HG03135 (cell line): ENCODE data around the gene PJA1.

ENCODE experiments used
- ATAC-seq: cut with Tn5 transposase; IDR thresholded peaks from one replicate; pipeline ENCODE4 v1.9.1; 2021; ENCODE audit warnings: mild to moderate bottlenecking, moderate library complexity; ENCODE audit not compliant: unreplicated experiment

PJA1 gene, protein sequence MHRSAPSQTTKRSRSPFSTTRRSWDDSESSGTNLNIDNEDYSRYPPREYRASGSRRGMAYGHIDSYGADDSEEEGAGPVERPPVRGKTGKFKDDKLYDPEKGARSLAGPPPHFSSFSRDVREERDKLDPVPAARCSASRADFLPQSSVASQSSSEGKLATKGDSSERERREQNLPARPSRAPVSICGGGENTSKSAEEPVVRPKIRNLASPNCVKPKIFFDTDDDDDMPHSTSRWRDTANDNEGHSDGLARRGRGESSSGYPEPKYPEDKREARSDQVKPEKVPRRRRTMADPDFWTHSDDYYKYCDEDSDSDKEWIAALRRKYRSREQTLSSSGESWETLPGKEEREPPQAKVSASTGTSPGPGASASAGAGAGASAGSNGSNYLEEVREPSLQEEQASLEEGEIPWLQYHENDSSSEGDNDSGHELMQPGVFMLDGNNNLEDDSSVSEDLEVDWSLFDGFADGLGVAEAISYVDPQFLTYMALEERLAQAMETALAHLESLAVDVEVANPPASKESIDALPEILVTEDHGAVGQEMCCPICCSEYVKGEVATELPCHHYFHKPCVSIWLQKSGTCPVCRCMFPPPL

DNA sequence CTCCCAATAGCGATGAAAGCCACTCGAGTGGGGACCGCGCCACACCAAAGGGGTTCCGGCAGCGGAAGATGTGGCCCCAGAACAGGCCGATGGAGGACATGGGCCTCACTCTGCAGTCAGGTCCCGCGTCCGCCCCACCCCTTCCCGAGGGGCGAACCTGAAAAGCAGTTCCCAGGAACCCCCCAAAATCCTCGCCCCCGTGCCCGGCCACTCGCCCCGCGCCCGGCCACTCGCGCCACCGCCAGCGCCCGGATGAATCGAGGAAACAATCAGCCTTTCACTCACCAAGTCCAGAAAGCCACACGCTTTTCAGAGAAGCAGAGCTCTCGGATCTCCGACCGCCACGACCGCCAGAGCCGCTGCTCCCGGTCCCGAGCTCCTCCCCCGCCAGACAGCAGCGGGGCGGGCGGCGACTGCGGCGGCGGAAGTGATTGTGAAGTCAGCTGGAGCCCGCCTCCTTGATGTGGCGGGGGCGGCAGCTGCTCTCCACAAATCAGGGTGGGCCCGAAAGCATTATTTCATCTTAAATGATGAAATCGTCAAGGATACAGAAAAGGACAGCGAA, at the start of gene PJA1:
Gene PJA1 (minus strand): TSS at position 367 of the 565 bp plus-strand sequence. CDS start 2,380 bp downstream, outside the sequence.
- peak; percentile 83 for ATAC-seq

DNA sequence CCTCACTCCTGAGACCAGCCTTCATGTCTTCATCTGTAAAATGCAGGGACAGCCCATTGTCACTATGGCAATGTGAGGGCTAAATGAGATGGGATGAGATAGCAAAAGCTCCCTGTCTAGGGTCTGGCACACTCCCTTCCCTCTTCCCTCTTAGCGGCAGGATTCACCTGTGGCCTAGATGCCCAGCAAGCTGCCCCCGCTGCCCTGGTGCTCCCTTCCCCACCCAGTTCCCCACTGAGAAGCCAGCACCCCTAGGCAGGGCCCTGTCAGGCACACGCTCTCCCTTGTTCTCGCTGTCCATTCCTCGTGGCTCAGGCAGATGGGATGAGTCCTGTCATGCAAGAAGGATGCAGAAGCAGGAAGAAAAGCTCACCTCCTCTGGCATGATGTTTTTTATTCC, 49.2 kb upstream of the PJA1 start:
- no peak for ATAC-seq

DNA sequence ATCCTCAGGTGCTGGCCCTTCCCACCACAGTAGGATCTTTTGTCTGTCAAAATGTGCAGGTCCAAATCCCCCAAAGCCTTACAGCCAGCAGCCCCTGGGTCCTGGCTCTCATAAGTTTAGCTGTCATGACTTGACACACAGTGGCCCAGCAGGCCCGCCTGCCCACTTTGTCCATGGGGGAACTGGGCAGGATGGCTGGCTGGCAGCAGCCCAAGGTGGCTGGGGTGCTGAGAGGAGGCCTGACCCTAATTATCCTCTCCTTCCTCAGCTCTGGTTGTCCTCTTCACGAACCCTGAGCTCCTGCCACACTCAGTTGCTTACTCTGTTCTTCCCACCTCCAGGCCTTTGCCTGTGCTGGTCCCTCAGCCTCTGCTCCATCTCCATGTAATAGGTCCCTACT, 46.4 kb upstream of the PJA1 start:
- no peak for ATAC-seq

DNA sequence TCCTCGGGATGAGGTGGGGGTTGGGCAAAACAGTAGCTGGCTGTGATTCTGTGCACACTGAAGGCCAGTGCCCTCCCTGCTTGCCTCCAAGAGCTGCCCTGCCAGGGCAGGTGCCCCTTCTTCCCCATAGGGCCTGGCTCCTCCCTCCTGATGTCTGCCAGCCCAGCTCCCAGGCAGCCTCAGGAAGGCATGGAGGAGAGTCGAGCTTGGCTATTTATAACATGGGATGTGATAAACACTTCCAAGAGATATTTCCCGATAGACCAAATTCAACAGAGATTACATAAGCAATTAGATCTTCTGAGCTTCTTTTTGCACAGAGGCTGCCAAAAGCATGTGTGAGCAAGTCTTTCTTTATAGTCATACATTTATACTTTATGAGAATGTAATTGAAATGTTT, 45.3 kb upstream of the PJA1 start:
- no peak for ATAC-seq

DNA sequence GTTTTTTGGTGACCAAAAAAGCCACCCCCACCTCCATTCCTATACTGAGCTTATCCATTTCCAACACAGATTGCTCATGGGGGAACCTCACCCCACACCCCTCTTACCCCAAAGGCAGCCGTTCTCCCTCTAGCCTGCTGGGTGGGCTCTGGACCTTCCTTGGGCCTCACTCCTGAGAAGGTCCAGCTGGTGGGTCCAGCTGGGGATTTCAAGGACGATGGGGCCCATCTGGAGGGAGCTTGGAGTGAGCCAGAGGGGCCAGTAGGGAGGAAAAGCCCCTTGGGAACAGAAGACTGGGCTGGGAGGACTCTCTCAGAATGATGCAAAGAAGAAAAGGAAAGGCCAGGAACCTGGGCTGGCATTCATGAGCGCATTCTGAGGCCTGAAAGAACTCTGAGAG, 42.0 kb upstream of the PJA1 start:
- no peak for ATAC-seq

DNA sequence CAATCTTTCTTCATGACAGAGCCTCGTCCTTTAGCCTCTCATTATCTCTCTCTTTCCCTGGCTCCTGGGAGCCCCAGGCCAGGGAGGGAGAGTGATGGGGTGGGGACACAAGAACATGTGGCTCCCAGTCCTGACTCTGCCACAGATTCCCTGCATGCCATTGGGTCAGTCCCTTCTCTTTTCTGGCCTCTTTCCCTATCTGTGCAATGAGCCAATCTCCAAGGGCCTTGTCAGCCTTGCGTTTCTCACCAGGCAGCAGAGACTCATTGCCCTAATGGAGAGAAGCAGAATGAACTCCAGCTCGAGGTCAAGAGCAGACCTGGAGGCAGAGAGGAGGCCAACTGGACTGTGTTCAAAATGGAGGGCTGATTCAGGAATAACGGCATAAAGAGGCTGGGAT, 38.4 kb upstream of the PJA1 start:
- ATAC-seq: no peak

DNA sequence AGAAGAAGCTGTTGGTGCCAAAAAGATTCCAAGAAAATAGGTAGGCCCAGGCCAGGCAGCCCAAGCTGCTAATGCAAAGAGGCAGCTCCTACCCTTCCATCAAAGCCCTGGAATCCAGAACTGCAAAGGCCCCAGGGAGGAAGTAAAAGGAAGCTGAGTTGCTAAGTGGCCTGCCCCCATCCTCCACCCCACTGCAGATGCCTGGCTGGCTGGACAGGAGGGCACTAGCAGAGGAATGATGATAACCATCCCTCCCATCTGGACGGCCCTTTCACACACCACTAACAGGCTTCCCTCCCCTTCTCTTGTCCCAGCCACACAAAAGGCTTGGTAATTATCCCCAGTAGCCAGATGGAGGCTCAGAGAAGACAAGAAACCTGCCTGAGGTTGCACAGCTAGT, 32.4 kb upstream of the PJA1 start:
- ATAC-seq: no peak

DNA sequence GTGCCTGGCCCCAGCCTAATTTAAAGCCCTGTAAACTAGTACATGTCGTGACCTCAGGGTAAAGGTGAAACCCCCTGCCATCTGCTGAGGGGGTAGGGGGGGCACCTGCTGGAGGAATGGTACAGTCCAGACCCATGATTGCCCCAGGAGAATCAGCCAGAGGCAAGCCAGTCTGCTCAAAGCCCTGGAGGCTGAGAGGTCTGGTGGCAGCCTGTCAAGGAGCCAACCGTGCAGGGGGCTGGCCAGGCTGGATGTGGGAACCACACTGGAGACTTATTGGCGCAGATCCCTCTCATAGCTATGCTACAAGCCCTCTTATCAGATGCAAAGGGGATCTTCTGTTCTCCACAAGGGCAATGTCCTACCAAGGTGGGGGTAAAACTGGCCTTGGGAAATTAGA, 31.4 kb upstream of the PJA1 start:
- ATAC-seq: no peak

DNA sequence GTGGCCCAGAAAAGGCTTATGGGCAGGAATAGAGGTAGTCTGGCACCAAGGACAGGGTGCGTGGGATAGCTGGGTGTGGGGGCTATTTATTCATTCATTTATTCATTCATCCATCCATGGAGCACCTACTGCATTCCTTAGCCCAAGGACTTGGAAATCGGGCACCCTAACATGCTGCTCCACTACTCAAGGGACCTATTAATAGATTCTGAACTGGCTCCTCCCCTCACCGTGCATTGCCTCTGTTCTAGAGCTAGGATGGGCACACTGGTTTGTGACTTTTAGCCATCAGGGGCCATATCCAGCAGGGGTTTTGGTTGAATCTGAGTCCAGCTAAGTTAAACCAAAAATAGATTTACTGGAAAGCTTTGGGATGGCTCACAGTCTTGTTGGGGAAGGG, 30.6 kb upstream of the PJA1 start:
- no peak for ATAC-seq

DNA sequence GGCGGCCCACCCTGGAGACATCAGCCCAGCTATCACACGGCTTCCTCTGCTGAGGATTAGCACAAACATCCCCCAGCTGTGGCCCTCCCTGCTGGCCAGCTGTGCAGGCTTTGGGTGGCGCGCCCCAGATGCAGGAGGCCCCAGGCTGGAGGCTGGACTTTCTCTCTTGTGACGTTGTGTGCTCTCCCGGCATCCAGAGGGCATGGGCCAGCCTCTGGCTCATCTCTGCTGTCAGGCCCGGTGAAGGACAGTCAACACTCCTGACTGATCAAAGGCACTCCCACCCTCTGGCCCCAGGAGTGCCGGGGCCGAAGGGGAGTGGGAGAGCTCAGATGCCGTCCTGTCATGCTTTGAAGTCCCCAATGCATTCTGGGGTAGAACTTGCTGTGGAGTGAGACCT, 29.9 kb upstream of the PJA1 start:
- no peak for ATAC-seq

DNA sequence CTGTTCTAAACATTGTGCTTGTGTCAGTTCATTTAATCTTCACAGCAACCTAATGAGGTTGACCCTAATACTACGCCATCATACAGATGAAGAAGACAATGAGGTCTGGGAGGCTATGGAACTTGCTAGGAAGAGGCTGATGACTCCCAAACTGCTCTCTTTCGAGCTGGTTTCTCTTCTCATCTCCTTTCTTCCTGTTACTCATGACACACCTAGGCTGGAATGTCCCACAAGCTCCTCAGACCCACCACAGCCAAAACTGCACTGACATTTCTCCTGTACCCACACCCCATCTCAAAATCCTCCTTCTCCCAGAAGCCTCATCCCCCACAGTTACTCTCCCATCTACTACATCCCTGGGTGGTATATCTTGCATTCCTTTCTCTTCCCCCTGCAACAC, 27.4 kb upstream of the PJA1 start:
- no peak for ATAC-seq

DNA sequence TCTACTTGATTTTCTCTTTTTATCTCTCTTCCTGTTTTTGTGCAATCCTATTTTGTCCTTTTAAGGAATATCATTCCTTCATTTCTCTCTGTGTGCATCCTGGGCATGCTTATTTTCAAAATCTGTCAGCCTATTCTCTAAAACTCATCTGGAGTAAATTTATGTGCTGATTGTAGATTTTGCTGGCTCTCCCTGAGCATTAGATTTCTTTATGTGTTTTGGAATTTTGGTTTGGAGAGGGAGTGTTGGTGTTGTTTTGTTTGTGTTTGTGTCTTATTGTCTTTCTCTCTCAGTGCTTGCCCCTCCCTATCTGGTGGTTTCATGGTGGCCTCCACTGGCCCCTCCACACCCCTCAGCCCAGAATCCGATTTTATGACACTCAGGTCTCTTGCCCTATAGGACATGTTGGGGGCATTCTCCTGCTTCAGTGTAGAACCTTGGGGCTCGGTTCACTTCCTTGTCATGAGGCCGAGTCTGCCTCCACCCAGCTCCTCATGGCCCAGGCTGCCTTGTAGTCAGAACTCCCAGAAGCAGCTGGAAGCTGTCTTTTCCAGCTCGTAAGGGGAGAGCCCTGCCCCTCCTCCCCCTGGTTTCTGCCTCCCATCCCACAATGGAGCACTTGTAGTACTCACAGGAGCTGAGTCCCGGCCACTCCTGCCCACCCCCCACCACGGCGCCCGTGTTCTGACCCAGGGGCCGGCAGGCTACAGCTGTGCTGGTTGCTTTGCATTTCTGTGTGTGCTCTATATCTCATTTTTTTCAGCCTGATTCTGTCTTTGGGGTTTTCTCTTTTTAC, 24.5 kb upstream of the PJA1 start:
- no peak for ATAC-seq

DNA sequence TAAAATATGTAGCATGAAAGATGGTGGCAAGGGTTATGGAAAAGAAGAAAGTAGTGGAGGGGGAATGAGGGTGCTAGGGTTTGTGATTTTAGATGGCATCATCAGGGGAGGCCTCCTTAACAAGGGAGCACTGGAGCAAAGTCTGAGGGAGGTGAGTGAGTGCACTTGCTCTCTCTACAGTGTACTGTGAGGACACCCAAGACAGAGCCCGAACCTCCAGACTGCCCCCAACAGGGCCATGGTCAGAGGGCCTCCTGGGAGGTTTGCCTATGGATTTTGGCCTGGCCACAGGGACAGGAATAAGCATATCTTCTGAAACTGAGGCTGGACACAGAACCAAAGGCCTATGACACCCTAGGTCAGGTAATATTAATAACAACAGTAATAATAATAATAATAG, 21.4 kb upstream of the PJA1 start:
- ATAC-seq: no peak

DNA sequence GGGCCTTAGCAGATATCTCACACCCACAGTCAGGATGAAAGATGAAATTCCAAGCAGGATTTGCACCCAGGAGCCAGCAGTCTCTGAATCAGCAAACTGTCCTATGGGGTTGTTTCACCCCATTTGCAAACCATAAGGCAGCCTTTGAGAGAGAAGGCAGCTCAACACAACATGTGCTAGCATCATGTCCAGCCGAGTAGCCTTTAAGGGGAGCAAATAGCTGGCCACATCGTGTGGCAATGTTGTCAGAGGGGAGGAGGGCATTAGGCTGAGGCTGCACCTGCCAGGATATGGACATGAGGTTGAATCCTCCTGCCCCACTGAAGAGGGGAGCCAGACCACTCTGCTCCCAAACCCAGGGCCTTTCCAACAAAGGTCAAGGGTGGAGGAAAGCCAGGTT, 20.6 kb upstream of the PJA1 start:
- no peak for ATAC-seq

DNA sequence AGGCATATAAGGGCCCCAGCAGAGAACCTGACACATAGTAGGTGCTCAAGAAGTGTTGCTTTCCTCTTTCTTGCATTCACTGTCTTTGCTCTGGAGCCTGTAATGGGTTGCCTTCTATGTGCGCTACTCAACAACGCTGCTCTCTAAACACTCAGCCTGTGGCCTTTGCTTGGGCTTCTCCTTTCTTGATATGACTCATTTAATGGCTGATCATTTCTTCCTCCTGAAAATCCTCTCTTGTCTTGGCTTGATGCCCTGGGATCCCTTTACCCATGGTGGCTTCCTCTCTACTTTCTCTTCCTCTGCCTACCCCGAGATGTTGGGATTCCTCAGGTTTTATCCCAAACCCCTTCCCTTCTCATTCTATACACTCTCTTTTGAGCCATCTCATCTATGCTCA, 19.9 kb upstream of the PJA1 start:
- no peak for ATAC-seq

DNA sequence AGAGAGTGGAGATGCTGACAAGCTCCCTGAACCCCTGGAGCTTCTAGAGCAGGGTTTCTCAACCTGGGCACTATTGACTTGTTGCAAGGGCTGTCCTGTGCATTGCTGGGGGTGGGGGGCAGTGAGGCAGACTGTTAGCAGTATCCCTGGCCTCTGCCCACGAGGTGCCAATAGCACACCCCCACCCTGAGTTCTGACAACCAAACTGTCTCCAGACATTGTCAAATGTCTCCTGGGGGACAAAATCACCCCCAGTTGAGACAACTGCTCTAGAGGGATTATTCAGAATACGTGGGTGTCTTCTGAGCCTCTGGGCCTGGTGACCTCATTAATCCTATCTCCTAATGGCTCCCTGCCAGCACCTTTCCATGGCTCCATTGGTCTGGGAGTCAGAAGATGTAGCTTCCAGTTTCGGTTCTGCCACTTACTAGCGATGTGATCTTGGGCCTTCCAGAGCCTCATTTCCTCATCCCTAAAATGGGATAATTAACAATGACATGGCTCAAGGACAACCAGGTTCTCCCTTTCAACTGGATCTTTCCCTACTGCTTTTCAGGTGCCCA, 17.6 kb upstream of the PJA1 start:
- no peak for ATAC-seq

DNA sequence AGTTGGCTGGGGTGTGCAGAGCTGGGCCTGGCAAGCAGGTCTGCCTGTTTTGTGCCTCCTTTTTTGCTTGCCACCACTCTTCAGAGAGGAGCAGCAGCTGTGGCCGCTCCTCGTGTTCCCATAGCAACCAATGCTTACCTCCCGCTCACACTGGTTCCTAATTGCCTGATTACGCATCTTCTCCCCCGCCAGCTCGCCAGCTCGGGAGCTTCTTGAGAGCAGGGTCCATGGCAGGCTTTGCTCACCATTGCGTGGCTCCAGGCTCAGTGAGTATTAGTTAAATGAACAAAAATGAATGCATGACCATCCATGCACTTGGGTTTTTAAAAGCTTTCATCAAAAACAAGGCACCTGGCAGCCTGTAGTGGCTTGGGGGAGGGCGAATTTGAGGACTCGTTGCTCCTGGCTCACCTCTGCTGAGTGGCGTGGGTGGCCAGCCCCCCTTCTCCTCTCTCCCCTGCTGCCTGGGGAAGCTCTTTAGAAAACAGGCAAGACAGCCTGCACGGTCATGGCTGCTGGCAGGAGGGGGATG, 14.2 kb upstream of the PJA1 start:
- no peak for ATAC-seq

DNA sequence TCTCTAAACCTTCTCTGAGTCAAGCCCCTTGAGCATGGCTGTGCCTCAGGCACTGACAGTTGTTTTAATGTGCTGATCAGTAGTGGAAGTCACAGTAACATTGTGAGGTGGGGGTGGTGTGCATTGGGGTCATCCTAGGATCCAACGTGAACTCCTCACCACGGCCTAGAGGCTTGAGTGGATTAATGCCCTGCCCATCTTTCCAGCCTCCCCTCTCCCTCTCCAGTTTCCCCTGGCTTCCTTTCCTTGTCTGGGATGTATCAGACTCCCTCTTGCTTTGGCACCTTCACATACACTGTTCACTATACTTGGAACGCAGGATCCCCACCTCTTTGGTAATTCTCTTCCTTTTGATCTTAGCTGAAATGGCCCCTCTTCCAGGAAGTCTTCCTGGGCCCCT, 13.3 kb upstream of the PJA1 start:
- no peak for ATAC-seq

DNA sequence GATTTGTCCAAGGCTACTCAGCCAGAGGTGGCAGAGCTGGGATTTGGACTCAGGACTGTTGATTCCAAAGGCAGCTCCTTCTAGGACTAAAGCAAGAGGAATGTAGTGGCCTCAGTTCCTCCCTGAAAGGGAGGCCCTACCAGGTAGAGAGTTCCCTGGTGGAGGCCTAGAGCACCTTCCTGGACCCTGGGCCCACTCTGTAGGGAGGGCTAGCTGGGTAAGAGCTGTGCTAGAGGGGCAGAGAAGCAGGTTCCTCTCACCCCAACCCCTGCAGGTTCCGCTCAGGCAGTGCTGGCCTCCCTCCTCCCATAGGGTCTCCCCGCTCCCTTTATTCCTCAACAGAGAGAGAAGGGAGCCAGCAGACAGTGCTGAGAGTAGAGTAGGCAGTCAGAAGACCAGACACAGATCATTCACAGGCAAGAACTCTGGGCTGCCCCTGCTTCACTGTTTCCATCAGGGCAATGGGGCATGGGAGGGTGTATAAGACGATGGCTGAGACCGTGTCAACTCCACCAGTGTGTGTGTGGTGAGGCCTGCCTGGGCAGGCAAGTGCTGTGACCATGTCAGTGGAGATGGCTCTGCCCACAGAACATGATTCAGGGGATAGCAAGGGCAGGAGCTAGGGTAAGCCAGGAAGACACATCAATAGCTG, 12.4 kb upstream of the PJA1 start:
- no peak for ATAC-seq

DNA sequence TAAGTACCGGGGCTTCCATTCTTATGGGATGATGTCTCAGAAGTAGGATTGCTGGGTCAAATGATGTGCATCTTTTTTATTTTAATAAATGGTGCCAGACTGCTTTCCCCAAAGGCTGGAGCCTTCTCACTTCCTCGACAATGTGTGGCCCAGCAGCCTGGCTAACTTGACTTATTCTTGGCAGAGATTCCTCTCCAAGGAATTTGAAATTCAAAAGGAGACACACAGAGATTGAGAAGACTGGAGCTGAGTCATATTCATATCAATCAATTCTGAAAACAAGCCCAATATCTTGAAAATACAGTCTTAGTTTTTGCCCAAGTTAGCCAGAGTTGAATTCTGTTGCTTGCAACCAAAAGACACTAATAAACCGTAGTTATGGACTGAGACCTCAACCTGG, 10.8 kb upstream of the PJA1 start:
- ATAC-seq: no peak

DNA sequence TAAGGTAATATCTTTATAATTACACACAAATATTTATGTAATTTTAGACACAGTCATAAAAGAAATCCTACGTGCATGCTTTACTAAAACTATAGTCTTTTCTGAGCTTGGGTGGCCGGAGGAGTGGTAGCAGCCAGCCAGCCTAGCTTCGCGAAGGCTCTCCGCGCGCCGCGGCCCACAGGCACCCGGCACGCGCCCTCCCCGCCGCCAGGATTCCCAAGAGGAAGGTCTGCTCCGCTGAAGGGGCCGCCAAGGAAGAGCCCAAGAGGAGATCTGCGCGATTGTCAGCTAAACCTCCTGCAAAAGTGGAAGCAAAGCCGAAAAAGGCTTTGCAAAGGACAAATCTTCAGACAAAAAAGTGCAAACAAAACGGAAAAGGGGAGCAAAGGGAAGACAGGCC, 8.7 kb upstream of the PJA1 start:
- ATAC-seq: no peak
